Islet of Langerhans (tissue), 1 donor: ENCODE results near the gene SPSB1.

Experiments used
- FAIRE-seq: peaks from one replicate; lab custom pipeline; 2011; peaks lifted over from hg19 to GRCh38; lab: Jason Lieb, UNC

The SPSB1 gene

DNA sequence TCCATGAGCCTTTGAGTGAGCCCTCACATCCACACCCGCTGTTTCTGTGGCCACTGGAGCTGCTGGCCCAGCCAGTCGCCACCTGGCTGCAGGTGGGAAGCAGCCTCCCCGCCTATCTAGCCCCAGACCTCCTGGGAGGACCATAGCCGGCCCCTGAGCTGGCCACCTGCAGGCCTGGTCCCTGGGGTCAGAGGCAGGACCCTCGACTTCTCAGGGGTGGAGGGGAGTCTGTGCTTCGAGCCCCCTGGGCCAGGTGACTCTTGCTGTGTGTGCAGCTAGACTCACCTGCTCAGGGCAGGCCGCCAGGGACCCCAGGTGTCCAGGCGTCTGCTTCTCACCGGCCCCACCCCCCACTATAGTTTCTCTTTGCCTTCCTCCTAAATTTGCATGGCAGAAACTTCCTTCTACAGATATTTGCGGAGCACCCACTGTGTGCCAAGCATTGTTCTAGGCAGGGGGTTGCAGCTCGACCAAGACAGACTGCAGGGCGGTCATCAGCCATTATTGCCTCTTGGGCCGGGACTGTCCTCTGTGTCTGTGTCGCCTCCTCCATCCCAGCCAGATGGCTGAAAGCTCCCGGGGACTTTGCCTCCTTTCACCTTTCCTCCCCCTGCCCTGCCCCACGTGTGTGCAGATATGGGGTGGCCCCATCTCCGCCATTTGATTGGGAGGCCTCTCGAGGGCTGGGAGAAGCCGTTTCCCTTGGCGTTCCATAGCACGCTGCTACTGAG, 27.3 kb downstream of the SPSB1 start:
- FAIRE-seq: no peak

DNA sequence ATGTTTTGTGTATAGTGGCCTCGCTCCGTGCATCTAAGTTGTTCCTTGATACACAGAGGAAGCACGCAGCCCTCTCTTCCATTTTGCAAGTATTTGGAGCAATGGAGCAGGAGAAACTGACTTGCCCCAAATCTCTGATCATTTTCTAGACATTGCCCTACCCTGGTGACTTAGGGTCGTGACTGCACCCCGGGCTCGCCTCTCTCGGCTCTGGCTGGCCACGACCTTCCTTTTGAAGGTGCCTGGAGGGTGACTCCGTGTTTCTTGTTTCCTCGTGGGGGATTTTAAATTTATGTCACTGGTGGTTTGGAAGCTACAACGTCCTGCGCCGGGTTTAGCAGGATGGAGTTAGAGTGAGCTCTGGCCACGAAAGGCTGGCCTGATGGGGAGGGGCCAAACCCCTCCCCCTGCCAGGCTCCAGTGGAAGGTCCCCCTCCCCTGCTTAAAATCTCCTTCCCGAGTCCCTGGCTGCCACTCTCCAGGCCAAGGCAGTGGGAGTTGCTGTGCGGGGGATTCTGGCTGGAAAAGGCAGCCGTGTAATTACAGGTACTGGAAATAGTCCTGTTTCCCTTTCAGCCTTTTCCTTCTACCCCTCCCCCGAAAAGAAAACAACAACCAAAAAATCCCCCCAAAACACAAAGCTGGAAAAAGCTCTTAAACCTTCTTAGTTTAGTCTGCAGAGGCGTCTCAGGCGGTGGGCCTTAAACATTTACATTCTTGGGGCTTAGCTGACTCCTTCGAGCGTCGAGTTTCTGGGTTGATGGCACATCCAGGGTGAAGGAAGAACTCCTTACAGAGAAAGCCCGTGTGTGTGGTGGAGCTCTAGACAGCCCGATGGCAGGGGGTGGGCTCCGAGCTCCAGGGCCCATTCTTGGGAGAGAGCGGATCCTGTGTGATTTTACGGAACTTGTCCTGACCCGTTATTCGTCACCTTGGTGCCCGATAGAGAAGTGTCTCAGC, 28.1 kb downstream of the SPSB1 start:
- FAIRE-seq: no peak

DNA sequence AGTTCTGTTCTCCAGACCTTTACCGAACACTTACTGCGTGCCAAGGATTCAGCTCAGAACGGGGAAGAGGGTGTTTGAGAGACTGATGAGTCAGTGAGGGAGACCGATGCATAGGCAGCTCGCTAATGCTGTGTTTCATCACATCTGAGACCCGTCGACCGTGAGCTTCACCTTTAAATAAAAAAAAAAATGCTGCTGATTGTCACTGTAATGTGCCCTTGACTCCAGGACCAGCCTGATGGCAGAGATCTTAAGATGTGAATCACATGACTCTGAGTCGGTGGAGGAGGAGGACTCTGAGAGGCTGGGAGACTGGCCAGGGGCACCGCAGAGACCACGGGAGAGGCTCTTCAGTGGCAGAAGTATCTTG, 28.8 kb downstream of the SPSB1 start:
- FAIRE-seq: no peak

DNA sequence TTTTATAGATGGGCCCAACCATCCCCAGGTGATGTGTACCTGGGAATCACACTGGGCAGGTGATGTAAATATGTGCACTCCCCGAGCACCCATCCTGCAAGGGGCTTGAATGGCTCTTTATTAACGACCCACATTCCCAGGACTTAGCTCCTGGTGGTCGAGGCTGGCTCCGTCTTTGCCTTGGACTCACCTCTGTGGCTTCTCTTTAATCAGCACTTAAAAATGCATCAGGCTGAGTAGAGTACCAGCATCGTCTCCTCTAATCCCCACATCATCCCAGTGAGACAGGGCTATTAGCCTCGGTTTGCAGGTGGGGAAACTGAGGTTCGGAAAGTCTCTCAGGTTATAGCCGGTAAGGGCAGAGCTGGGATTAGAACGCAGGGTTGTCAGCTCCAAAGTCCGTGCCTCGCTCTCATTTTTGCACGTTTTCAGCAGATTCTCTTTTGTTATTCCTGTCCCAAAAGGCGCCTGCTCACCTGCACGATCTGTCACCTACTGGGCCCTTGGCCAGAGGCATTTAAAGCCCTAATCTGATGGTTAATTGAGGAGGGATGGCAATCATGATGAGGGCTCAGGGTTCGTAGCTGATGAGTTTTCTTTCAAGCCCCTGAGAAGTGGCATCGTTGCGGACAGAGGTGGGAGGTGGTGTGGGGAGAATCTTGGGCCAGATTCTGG, 29.4 kb downstream of the SPSB1 start:
- FAIRE-seq: no peak

DNA sequence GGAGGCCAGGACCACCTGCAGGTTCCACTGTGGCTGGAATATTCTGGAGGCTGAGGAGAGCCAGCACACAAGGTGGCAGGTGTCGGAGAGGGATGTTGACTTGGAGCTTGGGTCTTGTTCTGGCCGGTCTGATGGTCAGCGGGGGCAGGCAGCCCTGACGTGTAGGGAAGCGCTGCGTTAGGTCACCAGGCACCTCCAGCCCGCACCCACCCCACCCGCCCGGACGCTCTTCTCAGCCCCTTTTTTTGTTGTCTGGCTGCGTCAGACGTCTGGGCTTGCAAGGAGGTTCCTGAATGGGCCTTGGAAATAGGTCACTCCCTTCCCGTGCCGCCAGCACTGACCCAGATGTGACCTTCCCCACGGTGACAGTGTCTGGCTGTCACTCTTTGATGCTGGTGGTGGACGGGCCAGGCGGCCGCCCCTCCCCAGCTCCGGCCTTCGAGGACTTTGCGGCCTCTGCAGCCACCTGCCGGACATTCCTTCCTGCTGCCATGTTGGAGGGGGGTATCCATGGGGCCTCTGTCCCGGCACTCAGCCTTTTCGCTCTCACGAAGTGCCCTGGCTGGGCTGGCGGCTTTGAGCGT, 30.1 kb downstream of the SPSB1 start:
- no peak for FAIRE-seq

DNA sequence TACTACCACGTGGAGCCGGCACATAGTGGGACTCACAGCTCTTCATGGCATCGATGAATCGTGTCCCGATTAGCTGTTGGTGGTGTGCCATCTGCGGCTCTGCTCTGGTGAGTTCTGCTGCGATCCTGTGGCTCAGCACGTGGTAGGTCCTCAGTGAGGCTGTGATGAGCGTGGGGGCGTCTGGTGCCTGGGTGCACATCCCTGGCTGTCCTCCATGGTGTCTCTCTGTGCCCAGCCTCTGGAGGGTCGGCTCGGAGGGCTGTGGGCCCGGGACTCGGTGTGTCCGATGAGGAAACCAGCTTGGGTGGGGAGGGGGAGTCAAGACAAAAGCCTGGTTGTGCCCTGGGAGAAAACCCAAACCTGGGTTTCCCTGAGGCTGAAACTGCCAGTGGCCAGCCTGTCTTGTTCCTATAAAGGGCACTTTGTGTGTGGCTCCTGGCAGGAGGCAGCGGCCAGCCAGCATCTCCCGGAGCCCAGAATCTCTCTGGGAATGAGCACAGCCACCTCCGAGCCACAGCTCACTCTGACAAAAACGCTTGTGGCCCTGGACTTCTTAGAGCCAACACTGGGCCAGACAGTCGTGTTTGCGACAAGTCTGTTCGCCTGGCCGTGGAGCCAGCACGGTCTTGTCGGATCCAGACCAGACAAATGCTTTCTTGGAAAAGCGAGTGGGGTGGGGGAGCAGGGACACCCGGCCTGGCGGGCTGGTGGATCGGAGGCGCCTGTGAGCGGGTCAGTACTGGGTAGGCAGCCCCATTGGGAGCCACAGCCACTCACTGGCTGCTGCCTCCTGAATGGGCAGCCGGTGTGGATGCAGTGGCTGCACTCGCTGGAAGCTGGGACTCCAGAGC, 31.8 kb downstream of the SPSB1 start:
- no peak for FAIRE-seq

DNA sequence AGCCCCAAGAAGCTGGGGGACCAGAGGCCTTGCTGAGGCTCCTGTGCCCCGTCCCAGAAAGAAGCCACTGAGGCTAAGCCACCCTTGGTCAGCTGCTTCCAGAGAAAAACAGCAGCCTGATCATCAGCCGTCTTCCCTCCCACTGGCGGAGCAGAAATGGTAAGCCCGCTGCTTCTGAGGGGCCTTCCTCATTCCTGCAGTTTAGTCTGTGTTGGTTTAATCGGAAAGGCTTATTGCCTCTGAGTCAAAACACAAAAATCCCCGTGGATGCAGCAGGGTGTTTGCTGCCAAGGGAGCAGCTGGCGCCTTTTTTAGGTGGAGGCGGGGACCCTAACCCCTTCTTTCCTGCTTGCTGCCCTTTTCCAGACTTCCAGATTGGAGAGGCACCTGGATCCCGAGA, 33.9 kb downstream of the SPSB1 start:
- no peak for FAIRE-seq

DNA sequence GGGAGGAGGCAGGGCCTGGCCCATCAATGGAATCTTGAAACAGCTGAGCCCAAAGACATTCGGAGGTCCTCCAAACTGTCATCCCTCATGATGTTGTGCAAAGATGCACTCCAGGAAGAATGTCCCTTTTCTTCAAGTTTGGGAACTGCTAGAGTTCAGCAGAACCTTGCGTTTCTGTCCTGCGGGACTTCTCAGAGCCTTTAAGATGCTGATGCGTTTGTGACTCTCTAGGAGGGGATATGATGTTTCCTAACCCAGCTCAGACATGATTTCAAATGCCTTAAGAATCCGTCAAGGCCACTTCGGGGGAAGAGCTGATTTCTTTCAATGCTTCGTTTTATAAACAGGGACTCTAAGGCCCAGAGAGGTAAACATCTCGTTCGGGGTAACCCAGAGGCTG, 35.5 kb downstream of the SPSB1 start:
- FAIRE-seq: no peak

DNA sequence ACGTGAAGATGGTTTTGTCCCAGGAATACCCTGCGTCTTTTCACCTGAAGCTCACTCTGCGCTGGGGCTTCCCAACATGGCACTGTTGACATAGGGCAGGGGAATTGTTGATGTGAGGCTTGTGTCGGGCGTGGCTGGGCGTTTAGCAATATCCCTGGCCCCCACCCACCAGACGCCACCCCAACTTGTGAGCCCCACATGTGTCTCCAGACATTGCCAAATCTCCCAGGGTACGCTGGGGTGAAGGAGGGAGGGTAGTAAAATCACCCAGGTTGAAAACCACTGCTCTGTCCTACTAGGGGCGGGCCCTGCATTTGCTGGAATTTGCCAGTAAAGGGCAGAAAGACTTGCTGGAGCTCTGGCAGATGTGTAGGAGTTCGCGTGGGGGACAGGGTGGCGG, 36.0 kb downstream of the SPSB1 start:
- FAIRE-seq: no peak

DNA sequence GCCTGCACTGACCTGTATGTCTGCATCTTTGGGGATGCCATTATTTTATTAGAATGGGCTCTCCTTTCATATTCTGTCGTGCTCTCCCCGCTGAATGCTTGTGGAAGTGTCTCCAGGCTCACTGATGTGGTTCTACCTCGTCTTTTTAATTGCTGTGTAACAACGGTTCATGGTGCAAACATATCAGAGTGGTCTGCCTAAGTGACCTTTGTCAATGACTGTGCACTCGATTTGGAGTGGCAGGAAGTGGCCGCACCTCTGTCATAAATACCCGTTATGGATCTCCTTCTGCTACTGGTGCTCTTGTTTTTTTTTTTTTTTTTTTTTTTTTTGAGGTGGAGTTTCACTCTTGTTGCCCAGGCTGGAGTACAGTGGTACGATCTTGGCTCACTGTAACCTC, 38.3 kb downstream of the SPSB1 start:
- FAIRE-seq: no peak

DNA sequence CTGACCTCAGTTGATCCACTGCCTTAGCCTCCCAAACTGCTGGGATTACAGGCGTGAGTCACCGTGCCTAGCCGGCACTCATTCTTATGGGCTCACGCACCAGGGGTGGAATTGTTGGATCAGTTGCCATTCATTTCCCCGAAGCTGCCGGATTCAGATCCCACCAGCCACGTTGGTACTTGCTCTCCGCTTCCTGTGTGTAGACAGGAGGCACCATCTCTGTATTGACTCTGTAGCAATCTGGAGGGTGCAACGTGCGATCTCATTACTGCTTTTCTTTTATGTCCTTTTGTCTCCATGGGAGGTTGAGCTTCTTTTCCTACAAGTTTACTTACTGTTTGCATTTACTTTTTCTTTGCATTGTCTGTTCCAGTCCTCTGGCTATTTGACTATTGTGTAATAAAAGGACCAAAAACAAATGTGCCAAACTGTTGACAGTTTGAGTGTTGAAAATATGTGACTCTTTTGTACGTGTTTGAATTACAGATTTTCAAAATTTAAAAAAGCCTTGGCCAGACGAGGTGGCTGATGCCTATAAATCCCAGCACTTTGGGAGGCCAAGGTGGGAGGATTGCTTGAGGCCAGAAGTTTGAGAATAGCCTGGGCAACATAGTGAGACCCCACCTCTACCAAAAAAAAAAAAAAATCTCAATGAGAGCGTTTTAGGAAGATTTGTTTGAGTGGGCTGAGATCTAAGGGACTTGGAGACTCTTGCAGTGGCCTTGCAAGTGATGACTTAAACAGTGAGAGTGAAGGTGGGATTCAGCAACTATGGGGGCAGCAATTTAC, 39.1 kb downstream of the SPSB1 start:
- no peak for FAIRE-seq

DNA sequence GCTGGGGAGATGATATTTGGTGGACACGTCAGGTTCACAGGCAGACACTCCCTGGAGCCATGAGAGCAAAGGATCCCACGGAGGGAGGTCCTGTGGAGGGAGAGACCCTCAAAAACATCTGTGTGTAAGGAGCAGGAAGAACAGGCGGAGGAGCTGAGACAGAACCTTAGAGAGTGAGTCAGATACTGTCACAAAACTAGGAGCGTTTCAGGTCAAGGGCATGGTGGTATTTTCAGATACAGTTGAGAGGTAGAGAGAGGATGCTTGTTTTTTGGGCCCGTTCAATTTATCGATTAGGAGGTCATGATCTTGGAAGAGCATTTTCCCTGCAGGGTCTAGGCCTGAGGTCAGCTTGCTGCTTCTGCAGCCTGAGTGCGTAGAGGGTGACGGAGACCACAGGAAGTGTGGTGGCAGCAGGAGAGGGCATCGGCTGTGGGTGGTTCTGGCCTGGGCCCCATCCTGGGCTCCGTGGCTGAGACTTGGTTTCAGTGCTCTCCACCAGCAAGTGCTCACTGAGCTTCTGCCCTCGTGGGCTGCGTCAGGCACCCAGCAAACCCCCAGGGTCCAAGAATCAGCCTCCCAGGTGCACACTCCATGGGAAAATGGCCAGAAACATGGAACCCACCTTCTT, 39.9 kb downstream of the SPSB1 start:
- no peak for FAIRE-seq

DNA sequence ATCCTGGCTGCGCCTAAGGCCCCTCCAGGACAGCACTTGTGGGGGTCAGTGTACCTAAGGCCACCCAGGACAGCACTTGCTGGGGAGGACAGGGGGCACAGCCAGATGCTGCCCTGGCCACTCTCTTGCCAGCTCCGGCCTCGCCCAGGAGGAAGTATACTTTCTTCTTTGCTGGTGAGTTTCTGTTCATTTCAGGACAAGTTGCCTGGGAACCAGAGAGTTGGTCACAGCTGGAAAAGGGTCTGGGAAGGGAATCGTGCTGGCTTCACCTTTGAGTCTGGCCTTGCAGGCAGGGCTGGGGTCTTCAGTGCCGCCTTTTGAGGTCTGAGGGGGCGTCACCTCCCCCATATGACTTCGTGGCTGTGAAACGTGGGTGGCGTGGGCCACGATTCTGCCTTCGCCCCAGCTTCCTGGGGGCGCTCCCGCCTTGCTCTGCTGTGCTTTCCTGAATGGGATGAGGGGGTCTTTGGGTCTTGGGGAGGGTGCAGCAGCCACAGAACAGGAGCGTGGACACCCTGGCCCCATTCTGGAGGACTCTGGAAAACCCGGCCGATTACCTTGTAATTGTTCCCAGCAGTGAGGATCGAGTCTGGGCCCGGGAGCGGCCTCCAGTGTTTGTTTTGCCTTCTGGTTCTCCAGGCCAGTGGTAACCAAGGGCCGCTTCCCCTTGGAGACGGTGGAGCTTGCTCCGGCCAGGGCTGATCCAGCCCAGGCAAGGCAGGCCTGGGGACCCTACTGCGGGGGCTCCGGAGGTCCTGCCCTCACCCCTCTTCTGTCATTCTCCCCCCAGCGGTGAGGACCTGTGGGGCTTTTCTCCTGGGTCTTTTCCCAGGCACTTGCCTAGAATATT, 45.9 kb downstream of the SPSB1 start:
- no peak for FAIRE-seq

DNA sequence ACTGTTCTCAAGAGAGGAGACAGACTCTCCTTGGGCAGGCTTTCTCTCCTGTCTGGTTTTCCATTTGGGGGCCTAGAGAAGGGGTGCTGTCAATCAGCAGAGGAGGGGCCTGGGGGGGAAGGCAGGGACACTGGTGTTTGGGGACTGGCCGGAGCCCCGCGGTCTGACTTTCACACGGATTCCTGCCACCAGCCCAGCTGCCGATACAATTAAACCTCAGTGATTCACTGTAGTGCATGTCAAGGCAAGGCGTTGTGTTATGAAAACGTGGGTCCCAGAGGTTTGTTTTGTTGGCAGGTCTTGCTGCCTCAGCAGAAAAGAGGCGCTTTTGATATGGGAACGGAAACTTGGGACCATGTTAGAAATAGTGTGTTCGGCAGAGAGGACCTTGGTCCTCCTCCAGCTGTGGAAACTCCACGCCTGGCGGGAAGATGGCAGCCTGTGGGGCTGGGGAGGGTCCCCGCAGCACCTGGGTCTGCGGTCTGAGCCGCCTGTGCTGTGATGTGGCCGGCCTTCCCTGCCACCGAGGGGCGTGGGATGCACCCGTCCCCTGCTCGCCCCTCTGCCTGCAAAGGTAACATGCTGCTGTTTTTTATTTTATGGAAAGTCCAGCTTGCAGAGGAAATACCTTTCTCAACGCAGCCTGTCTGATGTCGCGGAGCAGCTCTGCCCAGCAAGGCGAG, 47.6 kb downstream of the SPSB1 start:
- FAIRE-seq: no peak

DNA sequence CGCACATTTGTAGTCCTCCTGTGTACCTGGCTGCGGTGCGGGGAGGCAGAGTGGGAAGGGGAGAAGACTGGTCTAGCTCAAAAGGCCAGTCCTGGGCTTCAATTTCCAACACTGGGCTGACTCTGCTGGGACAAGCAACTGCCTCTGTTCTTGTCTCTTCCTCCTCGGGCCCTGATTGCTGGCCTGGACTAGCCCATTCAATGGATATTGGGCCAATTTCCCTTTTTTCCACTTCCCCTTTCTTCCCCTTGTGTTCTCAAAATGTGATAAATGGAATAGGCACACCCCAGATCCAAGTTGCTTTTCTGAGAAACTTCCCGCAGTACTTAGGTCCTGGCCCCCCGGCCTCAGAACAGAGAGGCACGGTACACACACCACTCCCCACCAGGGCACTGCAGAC, 48.2 kb downstream of the SPSB1 start:
- no peak for FAIRE-seq

DNA sequence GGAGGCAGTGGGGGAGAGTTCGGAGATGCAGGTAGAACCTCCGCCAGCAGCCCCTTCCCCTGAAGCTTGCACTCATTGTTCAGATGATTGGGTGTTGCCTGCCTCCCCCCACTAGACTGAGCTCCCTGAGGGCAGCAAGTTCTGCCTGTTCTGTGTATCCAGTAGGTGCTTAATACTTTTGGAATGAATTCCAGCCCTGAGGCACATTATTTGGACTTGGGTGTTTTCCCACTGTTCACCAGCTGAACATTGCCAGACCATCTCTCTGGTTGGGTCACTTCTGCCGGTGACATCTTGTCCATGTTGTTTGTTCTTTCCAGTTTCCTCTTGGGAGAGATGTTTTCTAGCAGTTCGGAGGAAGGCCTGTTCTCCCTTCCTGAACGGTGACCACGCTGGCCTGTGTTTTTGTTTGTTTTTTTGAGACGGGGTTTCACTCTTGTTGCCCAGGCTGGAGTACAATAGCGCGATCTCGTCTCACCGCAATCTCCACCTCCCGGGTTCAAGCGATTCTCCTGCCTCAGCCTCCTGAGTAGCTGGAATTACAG, 48.7 kb downstream of the SPSB1 start:
- FAIRE-seq: no peak

DNA sequence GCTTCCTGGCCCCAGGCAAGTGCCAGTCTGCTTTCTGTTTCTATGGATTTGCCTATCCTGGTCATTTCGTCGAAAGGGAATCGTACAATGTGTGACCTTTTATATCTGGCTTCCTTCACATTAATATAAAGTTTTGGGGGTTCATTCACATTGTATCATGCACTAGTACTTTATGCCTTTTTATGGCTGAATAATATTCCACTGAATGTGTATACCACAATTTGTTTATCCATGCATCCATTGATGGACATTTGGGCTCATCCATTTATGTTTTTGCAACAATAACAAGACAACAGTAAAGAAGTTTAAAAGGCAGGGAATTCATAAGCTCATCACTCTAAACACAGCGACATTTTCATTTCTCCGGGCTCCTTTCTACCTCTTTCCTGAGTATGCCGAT, 50.6 kb downstream of the SPSB1 start:
- FAIRE-seq: peak; percentile 47

DNA sequence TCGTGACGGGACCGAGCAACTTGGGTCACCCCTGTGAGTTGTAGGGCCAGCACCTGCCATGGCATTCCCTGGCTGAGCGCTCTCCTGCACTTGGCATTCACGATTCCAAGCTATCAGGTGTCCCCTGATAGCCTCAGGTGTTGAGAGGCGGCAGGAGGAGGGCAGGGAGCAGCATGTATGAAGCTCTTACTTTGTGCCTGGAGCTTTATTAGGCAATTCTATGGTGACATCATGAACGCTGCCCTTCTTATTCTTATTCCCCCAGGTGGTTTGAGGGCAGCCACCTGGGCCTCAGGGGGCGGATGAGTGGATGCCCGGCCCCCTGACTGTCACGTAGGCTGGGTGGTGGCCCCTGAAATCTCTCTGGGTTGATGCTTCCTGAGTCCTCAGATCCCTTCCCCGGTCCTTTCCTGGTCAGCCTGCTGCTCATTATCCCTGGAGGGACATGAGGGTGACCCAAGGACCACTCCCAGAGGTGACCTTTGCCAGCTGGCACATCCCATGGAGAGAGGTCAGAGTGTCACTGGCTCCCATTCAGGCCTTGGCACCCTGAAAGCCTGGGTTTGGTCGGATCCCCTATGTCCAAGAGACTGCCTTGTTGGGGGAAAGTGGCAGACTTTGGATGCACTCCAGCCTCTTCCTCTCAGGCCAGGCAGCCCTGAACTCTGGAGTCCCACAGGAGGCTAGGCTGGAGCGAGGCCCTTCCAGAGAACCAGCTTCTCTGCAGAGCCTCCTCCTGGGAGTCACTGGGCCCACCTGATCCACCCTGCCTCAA, 51.9 kb downstream of the SPSB1 start:
- FAIRE-seq: no peak
